K562 (cell line): Measurements from ENCODE around the gene CDC42SE2. TPM values are rescaled to one million over a fixed set of nuclear protein-coding genes. Genes with fewer than 3 reads are reported as not detected.

Experiments
- ATF7 ChIP-seq: fragments of 450-650 bp; IDR thresholded peaks from 2 replicates; pipeline ENCODE4 v1.7.1; 2014; ENCODE audit warnings: mild to moderate bottlenecking, moderate library complexity
- DPF2 ChIP-seq: fragments of 450-650 bp; IDR thresholded peaks from 2 replicates; pipeline ENCODE4 v1.6.1; 2016
- ELF1 ChIP-seq: fragments of 200-800 bp; sonication (Bioruptor generic); IDR thresholded peaks from 2 replicates; pipeline ENCODE4 v1.6.1; 2016; ENCODE audit warnings: missing genetic modification characterization, missing compliant biosample characterization
- HDGF ChIP-seq: fragments of 450-650 bp; IDR thresholded peaks from 2 replicates; pipeline ENCODE4 v1.6.1; 2016
- HNRNPK ChIP-seq: fragments of 200-400 bp; formaldehyde crosslinking; IDR thresholded peaks from one replicate; pipeline ENCODE4 v1.6.1; 2018; ENCODE audit warnings: mild to moderate bottlenecking, low read depth, low read length; ENCODE audit not compliant: poor library complexity, severe bottlenecking
- KDM1A ChIP-seq, 2 experiments: fragments of 450-650 bp; IDR thresholded peaks; 2 replicates each; pipeline ENCODE4 v1.6.1; 2016; ENCODE audit warnings: mild to moderate bottlenecking in 2 of 2
- L3MBTL2 ChIP-seq: fragments of 450-650 bp; IDR thresholded peaks from 2 replicates; pipeline ENCODE4 v1.6.1; 2016; ENCODE audit warnings: mild to moderate bottlenecking, moderate library complexity
- MYBL2 ChIP-seq, 2 experiments: fragments of 450-650 bp in 1 of 2; sonication (generic) in 1 of 2; formaldehyde crosslinking in 1 of 2; IDR thresholded peaks; 2 replicates each; pipeline versions ENCODE4 v1.6.1 to v1.8.1; 2017 to 2022; ENCODE audit warnings: borderline replicate concordance in 1 of 2, inconsistent platforms in 1 of 2, low read depth in 1 of 2, mild to moderate bottlenecking in 1 of 2, missing genetic modification reagents in 1 of 2, moderate library complexity in 1 of 2
- THRAP3 ChIP-seq: fragments of 450-650 bp; IDR thresholded peaks from 2 replicates; pipeline ENCODE4 v1.6.1; 2016; ENCODE audit warnings: mild to moderate bottlenecking, inconsistent platforms, borderline replicate concordance
- polyA plus RNA-seq, 8 experiments: library from polyadenylated mRNA; depleted of rRNA in 4 of 8; stranded (reverse) in 5 of 8; unstranded in 3 of 8; fragments of >200 nt; fragmentation: Nextera tagmentation in 2 of 8; fragmentation: Illumina TruSeq in 1 of 8; extraction: Ambion mirVana in 2 of 8; extraction: Trizol in 1 of 8; gene quantifications; 2 replicates each; pipeline versions ENCODE4 v1.2.1 to v1.2.3, GENCODE V29; 2011 to 2014; ENCODE audit warnings: inconsistent platforms in 1 of 8, missing spikeins in 1 of 8
- total RNA-seq, 7 experiments: library from RNA; depleted of rRNA in 6 of 7; stranded (reverse); fragments of >200 nt in 6 of 7; fragmentation: Illumina TruSeq in 2 of 7; extraction: Trizol in 2 of 7; gene quantifications; 2 replicates each; pipeline versions ENCODE4 v1.2.1 to v1.2.3, GENCODE V29; 2011 to 2021; ENCODE audit warnings: low replicate concordance in 1 of 7
- TF ChIP-seq, protein P1 (sequence below), 2 experiments: fragments of 450-650 bp; conservative IDR thresholded peaks; 2 replicates each; pipeline ENCODE4 v1.6.1; 2017; ENCODE audit warnings: mild to moderate bottlenecking in 2 of 2, moderate library complexity in 2 of 2
- TF ChIP-seq, protein P2 (sequence below): fragments of 250-450 bp; sonication (Bioruptor Pico); IDR thresholded peaks from 2 replicates; pipeline ENCODE4 v1.5.1; 2021; ENCODE audit warnings: mild to moderate bottlenecking
- TF ChIP-seq, protein P3 (sequence below): fragments of 250-450 bp; sonication (Bioruptor Pico); IDR thresholded peaks from 2 replicates; pipeline ENCODE4 v1.5.0; 2020; ENCODE audit warnings: mild to moderate bottlenecking, borderline replicate concordance
- TF ChIP-seq, protein P4 (sequence below): fragments of 450-650 bp; formaldehyde crosslinking; IDR thresholded peaks from 2 replicates; pipeline ENCODE4 v1.4.0; 2022; ENCODE audit warnings: missing genetic modification characterization

The CDC42SE2 gene
- total and polyA plus RNA-seq, 9 of the 15 experiments (the other 6 are each of a cell fraction or from before 2014, with no cell fraction given): 24.8 to 44.3 (median 32.7) TPM

DNA sequence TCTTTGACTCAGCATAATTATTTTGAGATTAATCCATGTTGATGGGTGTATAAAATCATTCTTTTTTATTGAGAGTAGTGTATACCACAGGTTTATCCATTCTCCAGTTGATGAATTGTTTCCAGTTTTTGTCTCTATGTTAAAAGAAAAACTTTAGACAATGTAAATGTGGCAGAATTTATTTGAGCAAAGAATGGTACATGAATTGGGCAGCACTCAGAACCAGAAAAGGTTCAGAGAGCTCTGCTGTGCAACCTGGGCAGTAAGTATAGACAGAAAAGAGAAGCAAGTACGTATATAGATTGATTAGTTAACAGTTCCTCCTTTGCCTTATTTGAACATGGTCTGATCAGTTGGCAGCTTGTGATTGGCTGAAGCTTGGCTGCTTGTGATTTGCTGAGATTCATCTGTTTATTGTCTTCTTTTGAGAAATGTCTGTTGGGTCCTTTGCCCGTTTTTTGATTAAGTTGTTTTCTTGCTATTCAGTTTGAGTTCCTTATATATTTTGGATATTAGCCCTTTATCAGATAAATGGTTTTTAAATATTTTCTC is 41.4 kb downstream of the CDC42SE2 start (continued):
- TF ChIP-seq, protein P1, sequence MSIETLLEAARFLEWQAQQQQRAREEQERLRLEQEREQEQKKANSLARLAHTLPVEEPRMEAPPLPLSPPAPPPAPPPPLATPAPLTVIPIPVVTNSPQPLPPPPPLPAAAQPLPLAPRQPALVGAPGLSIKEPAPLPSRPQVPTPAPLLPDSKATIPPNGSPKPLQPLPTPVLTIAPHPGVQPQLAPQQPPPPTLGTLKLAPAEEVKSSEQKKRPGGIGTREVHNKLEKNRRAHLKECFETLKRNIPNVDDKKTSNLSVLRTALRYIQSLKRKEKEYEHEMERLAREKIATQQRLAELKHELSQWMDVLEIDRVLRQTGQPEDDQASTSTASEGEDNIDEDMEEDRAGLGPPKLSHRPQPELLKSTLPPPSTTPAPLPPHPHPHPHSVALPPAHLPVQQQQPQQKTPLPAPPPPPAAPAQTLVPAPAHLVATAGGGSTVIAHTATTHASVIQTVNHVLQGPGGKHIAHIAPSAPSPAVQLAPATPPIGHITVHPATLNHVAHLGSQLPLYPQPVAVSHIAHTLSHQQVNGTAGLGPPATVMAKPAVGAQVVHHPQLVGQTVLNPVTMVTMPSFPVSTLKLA (conservative IDR thresholded peaks at IDR 0.05): no peak
- TF ChIP-seq, protein P2, sequence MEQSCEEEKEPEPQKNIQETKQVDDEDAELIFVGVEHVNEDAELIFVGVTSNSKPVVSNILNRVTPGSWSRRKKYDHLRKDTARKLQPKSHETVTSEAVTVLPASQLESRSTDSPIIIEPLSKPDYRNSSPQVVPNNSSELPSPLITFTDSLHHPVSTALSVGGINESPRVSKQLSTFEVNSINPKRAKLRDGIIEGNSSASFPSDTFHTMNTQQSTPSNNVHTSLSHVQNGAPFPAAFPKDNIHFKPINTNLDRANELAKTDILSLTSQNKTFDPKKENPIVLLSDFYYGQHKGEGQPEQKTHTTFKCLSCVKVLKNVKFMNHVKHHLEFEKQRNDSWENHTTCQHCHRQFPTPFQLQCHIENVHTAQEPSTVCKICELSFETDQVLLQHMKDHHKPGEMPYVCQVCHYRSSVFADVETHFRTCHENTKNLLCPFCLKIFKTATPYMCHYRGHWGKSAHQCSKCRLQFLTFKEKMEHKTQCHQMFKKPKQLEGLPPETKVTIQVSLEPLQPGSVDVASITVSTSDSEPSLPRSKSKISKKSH (CRISPR knock-in tag): no peak
- TF ChIP-seq HDGF (no peak), ELF1 (tag) (no peak), MYBL2 (IDR thresholded peaks at IDR 0.05; ENCODE audit: low read depth) (peak; percentile 51), MYBL2 (CRISPR knock-in tag; IDR thresholded peaks at IDR 0.05; ENCODE audit: borderline replicate concordance) (no peak), THRAP3 (0 out of 2 replicates have a peak, but pooled peaks have one; percentile 45), L3MBTL2 (no peak), HNRNPK (no peak), ATF7 (no peak), DPF2 (no peak), KDM1A (IDR thresholded peaks at IDR 0.05) (peak; percentile 12 to 34; a peak in 1 of 4 replicates)
- TF ChIP-seq, protein P3, sequence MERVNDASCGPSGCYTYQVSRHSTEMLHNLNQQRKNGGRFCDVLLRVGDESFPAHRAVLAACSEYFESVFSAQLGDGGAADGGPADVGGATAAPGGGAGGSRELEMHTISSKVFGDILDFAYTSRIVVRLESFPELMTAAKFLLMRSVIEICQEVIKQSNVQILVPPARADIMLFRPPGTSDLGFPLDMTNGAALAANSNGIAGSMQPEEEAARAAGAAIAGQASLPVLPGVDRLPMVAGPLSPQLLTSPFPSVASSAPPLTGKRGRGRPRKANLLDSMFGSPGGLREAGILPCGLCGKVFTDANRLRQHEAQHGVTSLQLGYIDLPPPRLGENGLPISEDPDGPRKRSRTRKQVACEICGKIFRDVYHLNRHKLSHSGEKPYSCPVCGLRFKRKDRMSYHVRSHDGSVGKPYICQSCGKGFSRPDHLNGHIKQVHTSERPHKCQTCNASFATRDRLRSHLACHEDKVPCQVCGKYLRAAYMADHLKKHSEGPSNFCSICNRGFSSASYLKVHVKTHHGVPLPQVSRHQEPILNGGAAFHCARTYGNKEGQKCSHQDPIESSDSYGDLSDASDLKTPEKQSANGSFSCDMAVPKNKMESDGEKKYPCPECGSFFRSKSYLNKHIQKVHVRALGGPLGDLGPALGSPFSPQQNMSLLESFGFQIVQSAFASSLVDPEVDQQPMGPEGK (CRISPR knock-in tag): no peak
- TF ChIP-seq, protein P4, sequence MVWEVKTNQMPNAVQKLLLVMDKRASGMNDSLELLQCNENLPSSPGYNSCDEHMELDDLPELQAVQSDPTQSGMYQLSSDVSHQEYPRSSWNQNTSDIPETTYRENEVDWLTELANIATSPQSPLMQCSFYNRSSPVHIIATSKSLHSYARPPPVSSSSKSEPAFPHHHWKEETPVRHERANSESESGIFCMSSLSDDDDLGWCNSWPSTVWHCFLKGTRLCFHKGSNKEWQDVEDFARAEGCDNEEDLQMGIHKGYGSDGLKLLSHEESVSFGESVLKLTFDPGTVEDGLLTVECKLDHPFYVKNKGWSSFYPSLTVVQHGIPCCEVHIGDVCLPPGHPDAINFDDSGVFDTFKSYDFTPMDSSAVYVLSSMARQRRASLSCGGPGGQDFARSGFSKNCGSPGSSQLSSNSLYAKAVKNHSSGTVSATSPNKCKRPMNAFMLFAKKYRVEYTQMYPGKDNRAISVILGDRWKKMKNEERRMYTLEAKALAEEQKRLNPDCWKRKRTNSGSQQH (CRISPR knock-in tag): no peak
